NCI-H1436 treated with DMSO at 0.1 percent for 48 hours (cell line): ENCODE results near the gene METTL23.
"Not testable (repeated sequence)": the region's sequence is repeated elsewhere in the genome, so short reads cannot be mapped to it uniquely, and the experiment has no call there.

Experiments used
- DNase-seq: peaks from one replicate; lab custom pipeline; 2025; lab: John Stamatoyannopoulos, UW

METTL23 gene

GRCh38 chr17:76735586-76736348 is 9.1 kb downstream of the METTL23 start:
- DNase-seq: no peak

- peak; percentile 31 for DNase-seq
Measured at GRCh38 chr17:76736349-76737081, 9.9 kb downstream of the METTL23 start.

- peak; percentile 99 for DNase-seq
Measured at GRCh38 chr17:76737082-76737675, 10.5 kb downstream of the METTL23 start, which contains the start of gene SRSF2. TSS of gene SRSF2 (minus strand) at chr17:76737331. CDS start at chr17:76737160, 171 bp downstream.

- peak; percentile 80 for DNase-seq
Measured at GRCh38 chr17:76737676-76738467, 11.2 kb downstream of the METTL23 start, which contains the start of gene MFSD11. TSS of gene MFSD11 (plus strand) at chr17:76738119. CDS start at chr17:76738353, 234 bp downstream.

GRCh38 chr17:76738468-76738850 is 11.8 kb downstream of the METTL23 start:
- DNase-seq: no peak

GRCh38 chr17:76739568-76740115 is 13.0 kb downstream of the METTL23 start:
- not testable (repeated sequence) for DNase-seq

- DNase-seq: peak; percentile 70
Measured at GRCh38 chr17:76740329-76741118, 13.9 kb downstream of the METTL23 start.

GRCh38 chr17:76742958-76743357 is 16.3 kb downstream of the METTL23 start:
- no peak for DNase-seq

GRCh38 chr17:76744747-76745146 is 18.1 kb downstream of the METTL23 start:
- DNase-seq: no peak

GRCh38 chr17:76745785-76746184 is 19.1 kb downstream of the METTL23 start:
- not testable (repeated sequence) for DNase-seq

GRCh38 chr17:76747716-76748363 is 21.2 kb downstream of the METTL23 start:
- DNase-seq: no peak

- DNase-seq: no peak
Measured at GRCh38 chr17:76748657-76749056, 22.0 kb downstream of the METTL23 start.

GRCh38 chr17:76751416-76751993 is 24.9 kb downstream of the METTL23 start:
- DNase-seq: no peak

GRCh38 chr17:76752006-76752405 is 25.4 kb downstream of the METTL23 start:
- no peak for DNase-seq

GRCh38 chr17:76753061-76753961 is 26.7 kb downstream of the METTL23 start:
- DNase-seq: no peak

GRCh38 chr17:76755285-76755684 is 28.6 kb downstream of the METTL23 start:
- DNase-seq: no peak

GRCh38 chr17:76757256-76757655 is 30.6 kb downstream of the METTL23 start:
- no peak for DNase-seq

GRCh38 chr17:76758570-76758969 is 31.9 kb downstream of the METTL23 start:
- no peak for DNase-seq
